Nephron progenitor cell (in vitro differentiated cells): ENCODE measurements around the gene ZC3H13.

ENCODE experiments used
- DNase-seq: peaks from one replicate; pipeline ENCODE4 v3.0.0; 2021
- H3K27ac Mint-ChIP-seq: 2 replicates; pipeline ENCODE4 v1.8.0; 2021; ENCODE audit warnings: mild to moderate bottlenecking, moderate library complexity, mixed read lengths
- H3K27me3 Mint-ChIP-seq: 2 replicates; pipeline ENCODE4 v1.8.0; 2021; ENCODE audit warnings: mild to moderate bottlenecking, low read depth, mixed read lengths; ENCODE audit not compliant: poor library complexity
- H3K36me3 Mint-ChIP-seq: 2 replicates; pipeline ENCODE4 v1.8.0; 2021; ENCODE audit warnings: low read depth, mixed read lengths
- H3K4me1 Mint-ChIP-seq: 2 replicates; pipeline ENCODE4 v1.8.0; 2021; ENCODE audit warnings: mixed read lengths
- H3K4me3 Mint-ChIP-seq: 2 replicates; pipeline ENCODE4 v1.8.0; 2021; ENCODE audit warnings: mild to moderate bottlenecking, moderate library complexity, mixed read lengths
- H3K9me3 Mint-ChIP-seq: 2 replicates; pipeline ENCODE4 v1.8.0; 2021; ENCODE audit warnings: mild to moderate bottlenecking, moderate library complexity, mixed read lengths
- TF ChIP-seq, protein P1 (sequence below): fragments of 200-600 bp; sonication (generic); IDR thresholded peaks from 2 replicates; pipeline ENCODE4 v1.5.0; 2021; ENCODE audit warnings: antibody characterized with exemption

Gene ZC3H13, protein sequence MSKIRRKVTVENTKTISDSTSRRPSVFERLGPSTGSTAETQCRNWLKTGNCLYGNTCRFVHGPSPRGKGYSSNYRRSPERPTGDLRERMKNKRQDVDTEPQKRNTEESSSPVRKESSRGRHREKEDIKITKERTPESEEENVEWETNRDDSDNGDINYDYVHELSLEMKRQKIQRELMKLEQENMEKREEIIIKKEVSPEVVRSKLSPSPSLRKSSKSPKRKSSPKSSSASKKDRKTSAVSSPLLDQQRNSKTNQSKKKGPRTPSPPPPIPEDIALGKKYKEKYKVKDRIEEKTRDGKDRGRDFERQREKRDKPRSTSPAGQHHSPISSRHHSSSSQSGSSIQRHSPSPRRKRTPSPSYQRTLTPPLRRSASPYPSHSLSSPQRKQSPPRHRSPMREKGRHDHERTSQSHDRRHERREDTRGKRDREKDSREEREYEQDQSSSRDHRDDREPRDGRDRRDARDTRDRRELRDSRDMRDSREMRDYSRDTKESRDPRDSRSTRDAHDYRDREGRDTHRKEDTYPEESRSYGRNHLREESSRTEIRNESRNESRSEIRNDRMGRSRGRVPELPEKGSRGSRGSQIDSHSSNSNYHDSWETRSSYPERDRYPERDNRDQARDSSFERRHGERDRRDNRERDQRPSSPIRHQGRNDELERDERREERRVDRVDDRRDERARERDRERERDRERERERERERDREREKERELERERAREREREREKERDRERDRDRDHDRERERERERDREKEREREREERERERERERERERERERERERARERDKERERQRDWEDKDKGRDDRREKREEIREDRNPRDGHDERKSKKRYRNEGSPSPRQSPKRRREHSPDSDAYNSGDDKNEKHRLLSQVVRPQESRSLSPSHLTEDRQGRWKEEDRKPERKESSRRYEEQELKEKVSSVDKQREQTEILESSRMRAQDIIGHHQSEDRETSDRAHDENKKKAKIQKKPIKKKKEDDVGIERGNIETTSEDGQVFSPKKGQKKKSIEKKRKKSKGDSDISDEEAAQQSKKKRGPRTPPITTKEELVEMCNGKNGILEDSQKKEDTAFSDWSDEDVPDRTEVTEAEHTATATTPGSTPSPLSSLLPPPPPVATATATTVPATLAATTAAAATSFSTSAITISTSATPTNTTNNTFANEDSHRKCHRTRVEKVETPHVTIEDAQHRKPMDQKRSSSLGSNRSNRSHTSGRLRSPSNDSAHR (N-terminal part only)

GRCh38 chr13:46052319-46053161 is at the start of gene ZC3H13:
Gene ZC3H13 (minus strand): TSS chr13:46052746. CDS start chr13:46045507, 7,239 bp downstream.
- H3K27me3 Mint-ChIP-seq: peaks cover 9% of the 10 kb centered on the region
- TF ChIP-seq, protein P1, sequence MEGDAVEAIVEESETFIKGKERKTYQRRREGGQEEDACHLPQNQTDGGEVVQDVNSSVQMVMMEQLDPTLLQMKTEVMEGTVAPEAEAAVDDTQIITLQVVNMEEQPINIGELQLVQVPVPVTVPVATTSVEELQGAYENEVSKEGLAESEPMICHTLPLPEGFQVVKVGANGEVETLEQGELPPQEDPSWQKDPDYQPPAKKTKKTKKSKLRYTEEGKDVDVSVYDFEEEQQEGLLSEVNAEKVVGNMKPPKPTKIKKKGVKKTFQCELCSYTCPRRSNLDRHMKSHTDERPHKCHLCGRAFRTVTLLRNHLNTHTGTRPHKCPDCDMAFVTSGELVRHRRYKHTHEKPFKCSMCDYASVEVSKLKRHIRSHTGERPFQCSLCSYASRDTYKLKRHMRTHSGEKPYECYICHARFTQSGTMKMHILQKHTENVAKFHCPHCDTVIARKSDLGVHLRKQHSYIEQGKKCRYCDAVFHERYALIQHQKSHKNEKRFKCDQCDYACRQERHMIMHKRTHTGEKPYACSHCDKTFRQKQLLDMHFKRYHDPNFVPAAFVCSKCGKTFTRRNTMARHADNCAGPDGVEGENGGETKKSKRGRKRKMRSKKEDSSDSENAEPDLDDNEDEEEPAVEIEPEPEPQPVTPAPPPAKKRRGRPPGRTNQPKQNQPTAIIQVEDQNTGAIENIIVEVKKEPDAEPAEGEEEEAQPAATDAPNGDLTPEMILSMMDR: peak; percentile 29
- H3K4me1 Mint-ChIP-seq: peaks cover 45% of the 10 kb centered on the region
- DNase-seq: peak; percentile 87
- no peaks in the 10 kb centered on the region for H3K9me3 Mint-ChIP-seq
- H3K27ac Mint-ChIP-seq: peak within 1 kb of the TSS; percentile 99
- peaks cover 9% of the 10 kb centered on the region for H3K36me3 Mint-ChIP-seq
- peak within 1 kb of the TSS; percentile 95 for H3K4me3 Mint-ChIP-seq

- H3K27me3 Mint-ChIP-seq: peaks cover 3% of the 10 kb centered on the region
- no peaks in the 10 kb centered on the region for H3K9me3 Mint-ChIP-seq
- DNase-seq: no peak
- no peak overlapping the region for H3K27ac Mint-ChIP-seq
- TF ChIP-seq, protein P1: no peak
- H3K36me3 Mint-ChIP-seq: no peaks in the 10 kb centered on the region
- H3K4me3 Mint-ChIP-seq: no peak overlapping the region
- H3K4me1 Mint-ChIP-seq: peaks cover 5% of the 10 kb centered on the region
Measured at GRCh38 chr13:46102255-46102605, 49.7 kb upstream of the ZC3H13 start.

GRCh38 chr13:46101484-46102254 is 49.1 kb upstream of the ZC3H13 start:
- H3K27ac Mint-ChIP-seq: no peak overlapping the region

GRCh38 chr13:46101002-46101401 is 48.5 kb upstream of the ZC3H13 start:
- TF ChIP-seq, protein P1: no peak
- H3K4me3 Mint-ChIP-seq: no peak overlapping the region
- no peak overlapping the region for H3K27ac Mint-ChIP-seq
- no peak for DNase-seq
- H3K4me1 Mint-ChIP-seq: no peaks in the 10 kb centered on the region
- no peaks in the 10 kb centered on the region for H3K9me3 Mint-ChIP-seq
- peaks cover 3% of the 10 kb centered on the region for H3K27me3 Mint-ChIP-seq
- no peaks in the 10 kb centered on the region for H3K36me3 Mint-ChIP-seq

More at GRCh38 chr13:46101484-46102254, 49.1 kb upstream of the ZC3H13 start:
- TF ChIP-seq, protein P1: no peak
- H3K36me3 Mint-ChIP-seq: no peaks in the 10 kb centered on the region
- no peak overlapping the region for H3K4me3 Mint-ChIP-seq
- H3K27me3 Mint-ChIP-seq: peaks cover 3% of the 10 kb centered on the region
- H3K9me3 Mint-ChIP-seq: no peaks in the 10 kb centered on the region
- DNase-seq: no peak
- no peaks in the 10 kb centered on the region for H3K4me1 Mint-ChIP-seq
